ENCODE results near the gene TBCE. TPM values are rescaled to one million over a fixed set of nuclear protein-coding genes. Genes with fewer than 3 reads are reported as not detected.

Gene TBCE
- 24.9 TPM for total RNA-seq
- 10 to 100 TPM; 32.9 to 50.0 (median 40.7) TPM for polyA plus RNA-seq (ENCODE audit: insufficient read depth in 1 of 8, insufficient read length in 8 of 8, low replicate concordance in 1 of 8)
- long read RNA-seq, donor 1, full-length matches to known transcripts, result 2 of 2 reads
- long read RNA-seq, donor 1, partial matches to known transcripts, result 0 of 2 reads
- long read RNA-seq, donor 1, other reads (novel, unspliced or antisense), result 0 of 2 reads
- long read RNA-seq, donor 2, full-length matches to known transcripts, result 2 of 2 reads
- long read RNA-seq, donor 2, partial matches to known transcripts, result 0 of 2 reads
- long read RNA-seq, donor 2, other reads (novel, unspliced or antisense), result 0 of 2 reads
- long read RNA-seq, donor 3, full-length matches to known transcripts, result 6 of 6 reads
- long read RNA-seq, donor 3, partial matches to known transcripts, result 0 of 6 reads
- long read RNA-seq, donor 3, other reads (novel, unspliced or antisense), result 0 of 6 reads
- long read RNA-seq, donor 4, full-length matches to known transcripts, result 2 of 2 reads
- long read RNA-seq, donor 4, partial matches to known transcripts, result 0 of 2 reads
- long read RNA-seq, donor 4, other reads (novel, unspliced or antisense), result 0 of 2 reads
- long read RNA-seq, donor 5, full-length matches to known transcripts, result 16 of 22 reads
- long read RNA-seq, donor 5, partial matches to known transcripts, result 6 of 22 reads
- long read RNA-seq, donor 5, other reads (novel, unspliced or antisense), result 0 of 22 reads
- long read RNA-seq, donor 6, full-length matches to known transcripts, result 7 of 14 reads
- long read RNA-seq, donor 6, partial matches to known transcripts, result 7 of 14 reads
- long read RNA-seq, donor 6, other reads (novel, unspliced or antisense), result 0 of 14 reads
- long read RNA-seq, donor 7, full-length matches to known transcripts, result 6 of 11 reads
- long read RNA-seq, donor 7, partial matches to known transcripts, result 5 of 11 reads
- long read RNA-seq, donor 7, other reads (novel, unspliced or antisense), result 0 of 11 reads
- long read RNA-seq, donor 8, full-length matches to known transcripts, result 3 of 3 reads
- long read RNA-seq, donor 8, partial matches to known transcripts, result 0 of 3 reads
- long read RNA-seq, donor 8, other reads (novel, unspliced or antisense), result 0 of 3 reads
- long read RNA-seq, donor 9, full-length matches to known transcripts, result 8 of 8 reads
- long read RNA-seq, donor 9, partial matches to known transcripts, result 0 of 8 reads
- long read RNA-seq, donor 9, other reads (novel, unspliced or antisense), result 0 of 8 reads
- long read RNA-seq, donor 10, full-length matches to known transcripts, result 7 of 12 reads
- long read RNA-seq, donor 10, partial matches to known transcripts, result 5 of 12 reads
- long read RNA-seq, donor 10, other reads (novel, unspliced or antisense), result 0 of 12 reads
- long read RNA-seq, donor 11, full-length matches to known transcripts, result 4 of 4 reads
- long read RNA-seq, donor 11, partial matches to known transcripts, result 0 of 4 reads
- long read RNA-seq, donor 11, other reads (novel, unspliced or antisense), result 0 of 4 reads

- under 1% methylated on average over 30 of the region's 38 CpGs for WGBS (ENCODE audit: insufficient coverage)
Measured at GRCh38 chr1:235367000-235367908, at the start of gene TBCE. Gene TBCE (plus strand): TSS chr1:235367427. CDS start chr1:235380050, 12,623 bp downstream.

GRCh38 chr1:235319255-235319654 is 48.0 kb upstream of the TBCE start:
- no CpG with 5 or more reads among the region's 2 CpGs for WGBS (ENCODE audit: insufficient coverage)
- H3K27ac ChIP-seq (ENCODE audit: low read length), result no peak overlapping the region
- DNase-seq, result no peak
- H3K4me3 ChIP-seq (ENCODE audit: low read length), result no peak overlapping the region
- no peaks in the 10 kb centered on the region for H3K27me3 ChIP-seq (ENCODE audit: control insufficient read depth, insufficient read depth, low read length)
- no peaks in the 10 kb centered on the region for H3K9me3 ChIP-seq (replicated peaks; ENCODE audit: control insufficient read depth, low read depth, low read length)
- H3K4me1 ChIP-seq (ENCODE audit: control insufficient read depth, insufficient read depth, low read length), result no peaks in the 10 kb centered on the region
- H3K36me3 ChIP-seq (ENCODE audit: control insufficient read depth, insufficient read depth, low read length), result peaks cover 11% of the 10 kb centered on the region

More at GRCh38 chr1:235367000-235367908, at the start of gene TBCE:
- H3K9me3 ChIP-seq (replicated peaks; ENCODE audit: control insufficient read depth, low read depth, low read length), result no peaks in the 10 kb centered on the region
- peak within 1 kb of the TSS; percentile 97 for H3K4me3 ChIP-seq (ENCODE audit: low read length)
- peak; percentile 99 for DNase-seq
- H3K27ac ChIP-seq (ENCODE audit: low read length), result peak within 1 kb of the TSS; percentile 81
- peaks cover 2% of the 10 kb centered on the region for H3K4me1 ChIP-seq (ENCODE audit: control insufficient read depth, insufficient read depth, low read length)
- no peaks in the 10 kb centered on the region for H3K27me3 ChIP-seq (ENCODE audit: control insufficient read depth, insufficient read depth, low read length)
- H3K36me3 ChIP-seq (ENCODE audit: control insufficient read depth, insufficient read depth, low read length), result peaks cover 4% of the 10 kb centered on the region

GRCh38 chr1:235320521-235321179 is 46.6 kb upstream of the TBCE start:
- H3K4me3 ChIP-seq (ENCODE audit: low read length), result no peak overlapping the region
- H3K9me3 ChIP-seq (replicated peaks; ENCODE audit: control insufficient read depth, low read depth, low read length), result no peaks in the 10 kb centered on the region
- WGBS (ENCODE audit: insufficient coverage), result 90% methylated on average over 5 of the region's 6 CpGs
- no peak for DNase-seq
- no peak overlapping the region for H3K27ac ChIP-seq (ENCODE audit: low read length)
- no peaks in the 10 kb centered on the region for H3K4me1 ChIP-seq (ENCODE audit: control insufficient read depth, insufficient read depth, low read length)
- H3K36me3 ChIP-seq (ENCODE audit: control insufficient read depth, insufficient read depth, low read length), result peaks cover 11% of the 10 kb centered on the region
- no peaks in the 10 kb centered on the region for H3K27me3 ChIP-seq (ENCODE audit: control insufficient read depth, insufficient read depth, low read length)

GRCh38 chr1:235324296-235324695 is 42.9 kb upstream of the TBCE start:
- 93% methylated on average over 3 of the region's 5 CpGs for WGBS (ENCODE audit: insufficient coverage)
- Histone ChIP-seq H3K27ac (ENCODE audit: low read length) (no peak overlapping the region), H3K36me3 (ENCODE audit: control insufficient read depth, insufficient read depth, low read length) (peaks cover 3% of the 10 kb centered on the region), H3K4me1 (ENCODE audit: control insufficient read depth, insufficient read depth, low read length) (no peaks in the 10 kb centered on the region), H3K9me3 (replicated peaks; ENCODE audit: control insufficient read depth, low read depth, low read length) (no peaks in the 10 kb centered on the region), H3K27me3 (ENCODE audit: control insufficient read depth, insufficient read depth, low read length) (no peaks in the 10 kb centered on the region), H3K4me3 (ENCODE audit: low read length) (no peak overlapping the region)
- DNase-seq, result no peak

- no peak overlapping the region for H3K4me3 ChIP-seq (ENCODE audit: low read length)
Measured at GRCh38 chr1:235325139-235325538, 42.1 kb upstream of the TBCE start.

GRCh38 chr1:235325854-235326253 is 41.4 kb upstream of the TBCE start:
- Histone ChIP-seq H3K4me3 (ENCODE audit: low read length) (peak overlapping the region; percentile 98), H3K9me3 (replicated peaks; ENCODE audit: control insufficient read depth, low read depth, low read length) (no peaks in the 10 kb centered on the region), H3K27ac (ENCODE audit: low read length) (no peak overlapping the region), H3K36me3 (ENCODE audit: control insufficient read depth, insufficient read depth, low read length) (peaks cover 2% of the 10 kb centered on the region), H3K4me1 (ENCODE audit: control insufficient read depth, insufficient read depth, low read length) (peaks cover 4% of the 10 kb centered on the region), H3K27me3 (ENCODE audit: control insufficient read depth, insufficient read depth, low read length) (no peaks in the 10 kb centered on the region)
- no peak for DNase-seq
- no CpG with 5 or more reads among the region's 2 CpGs for WGBS (ENCODE audit: insufficient coverage)

More at GRCh38 chr1:235325139-235325538, 42.1 kb upstream of the TBCE start:
- Histone ChIP-seq H3K4me1 (ENCODE audit: control insufficient read depth, insufficient read depth, low read length) (peaks cover 2% of the 10 kb centered on the region), H3K36me3 (ENCODE audit: control insufficient read depth, insufficient read depth, low read length) (peaks cover 2% of the 10 kb centered on the region), H3K27me3 (ENCODE audit: control insufficient read depth, insufficient read depth, low read length) (no peaks in the 10 kb centered on the region), H3K27ac (ENCODE audit: low read length) (no peak overlapping the region), H3K9me3 (replicated peaks; ENCODE audit: control insufficient read depth, low read depth, low read length) (no peaks in the 10 kb centered on the region)
- no CpG with 5 or more reads among the region's 3 CpGs for WGBS (ENCODE audit: insufficient coverage)
- no peak for DNase-seq

GRCh38 chr1:235326719-235327558 is 40.3 kb upstream of the TBCE start:
- Histone ChIP-seq H3K9me3 (replicated peaks; ENCODE audit: control insufficient read depth, low read depth, low read length) (no peaks in the 10 kb centered on the region), H3K27me3 (ENCODE audit: control insufficient read depth, insufficient read depth, low read length) (no peaks in the 10 kb centered on the region), H3K4me3 (ENCODE audit: low read length) (peak overlapping the region; percentile 98), H3K36me3 (ENCODE audit: control insufficient read depth, insufficient read depth, low read length) (peaks cover 2% of the 10 kb centered on the region), H3K4me1 (ENCODE audit: control insufficient read depth, insufficient read depth, low read length) (peaks cover 4% of the 10 kb centered on the region), H3K27ac (ENCODE audit: low read length) (peak overlapping the region; percentile 99)
- under 1% methylated on average over 72 of the region's 78 CpGs for WGBS (ENCODE audit: insufficient coverage)
- peak; percentile 63 for DNase-seq

Measured in muscle of leg (tissue), 16 donors.